Gastroesophageal sphincter (tissue), 3 donors: ENCODE results near the gene GMEB1.

Source experiments
- POLR2A ChIP-seq, 2 donors: fragments of 450-650 bp; IDR thresholded peaks; one replicate each; pipeline ENCODE4 v1.6.1; 2017; ENCODE audit warnings: antibody characterized with exemption in 2 of 2, mild to moderate bottlenecking in 2 of 2, moderate library complexity in 1 of 2
- POLR2AphosphoS5 ChIP-seq: sonication (generic); formaldehyde crosslinking; IDR thresholded peaks from one replicate; pipeline ENCODE4 v1.6.1; 2017; ENCODE audit warnings: antibody characterized with exemption
- TF ChIP-seq, protein P1 (sequence below), 4 experiments: fragments of 200-600 bp in 2 of 4; fragments of 450-650 bp in 2 of 4; sonication (generic) in 1 of 4; IDR thresholded peaks; one replicate each; pipeline ENCODE4 v1.5.1; 2017 to 2019; ENCODE audit warnings: antibody characterized with exemption in 4 of 4, mild to moderate bottlenecking in 2 of 4, moderate library complexity in 2 of 4

- TF ChIP-seq, protein P1, sequence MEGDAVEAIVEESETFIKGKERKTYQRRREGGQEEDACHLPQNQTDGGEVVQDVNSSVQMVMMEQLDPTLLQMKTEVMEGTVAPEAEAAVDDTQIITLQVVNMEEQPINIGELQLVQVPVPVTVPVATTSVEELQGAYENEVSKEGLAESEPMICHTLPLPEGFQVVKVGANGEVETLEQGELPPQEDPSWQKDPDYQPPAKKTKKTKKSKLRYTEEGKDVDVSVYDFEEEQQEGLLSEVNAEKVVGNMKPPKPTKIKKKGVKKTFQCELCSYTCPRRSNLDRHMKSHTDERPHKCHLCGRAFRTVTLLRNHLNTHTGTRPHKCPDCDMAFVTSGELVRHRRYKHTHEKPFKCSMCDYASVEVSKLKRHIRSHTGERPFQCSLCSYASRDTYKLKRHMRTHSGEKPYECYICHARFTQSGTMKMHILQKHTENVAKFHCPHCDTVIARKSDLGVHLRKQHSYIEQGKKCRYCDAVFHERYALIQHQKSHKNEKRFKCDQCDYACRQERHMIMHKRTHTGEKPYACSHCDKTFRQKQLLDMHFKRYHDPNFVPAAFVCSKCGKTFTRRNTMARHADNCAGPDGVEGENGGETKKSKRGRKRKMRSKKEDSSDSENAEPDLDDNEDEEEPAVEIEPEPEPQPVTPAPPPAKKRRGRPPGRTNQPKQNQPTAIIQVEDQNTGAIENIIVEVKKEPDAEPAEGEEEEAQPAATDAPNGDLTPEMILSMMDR (IDR thresholded peaks at IDR 0.05), result peak in 1 of 4 experiments; percentile 3
- TF ChIP-seq POLR2AphosphoS5, result no peak
- TF ChIP-seq POLR2A (IDR thresholded peaks at IDR 0.05), result no peak
These were observed 20.5 kb upstream of the GMEB1 start for GRCh38 chr1:28648008-28648473.
